HCT116 (cell line): Measurements from ENCODE around the gene R3HDM4. TPM values are rescaled to one million over a fixed set of nuclear protein-coding genes. Genes with fewer than 3 reads are reported as not detected.

Experiments used
- ATAC-seq: fragments of 200-7000 bp; cut with Tn5 transposase; 2 replicates; pipeline ENCODE4 v1.9.1; 2020; ENCODE audit warnings: mild to moderate bottlenecking, moderate library complexity
- BruUV-seq: library from RNA; stranded (reverse); fragments of 400-500 nt; replicated peaks from 2 replicates; lab custom pipeline; 2021; lab: Mats Ljungman, UMichigan
- CTCF ChIA-PET: fragments of 300-600 bp; sonication (Branson Sonifier 250); formaldehyde crosslinking; loops from one replicate; lab custom pipeline; 2021; ENCODE audit warnings: antibody characterized with exemption; lab: Charles Lee
- POLR2A ChIA-PET: fragments of 300-600, 350-600 bp; sonication (Branson Sonifier 250); formaldehyde crosslinking; loops from one replicate; lab custom pipeline; 2021; ENCODE audit warnings: antibody characterized with exemption; lab: Charles Lee
- RAD21 ChIA-PET, 2 experiments: fragments of 300-600 bp; sonication (Branson Sonifier 250); formaldehyde crosslinking; loops; one replicate each; lab custom pipeline; 2023; ENCODE audit warnings: low total read pairs in 2 of 2; ENCODE audit not compliant: uncharacterized antibody in 2 of 2, unreplicated experiment in 2 of 2, low non-redundant PET in 1 of 2; lab: Charles Lee
- DNase-seq: peaks from one replicate; pipeline ENCODE4 v3.0.0-alpha.2; 2010; ENCODE audit warnings: low read depth, low spot score
- H2AFZ ChIP-seq: fragments of 200-600 bp; shearing (Covaris generic), sonication (generic); 2 replicates; pipeline ENCODE4 v1.6.1; 2017; ENCODE audit warnings: low read depth, mixed run types, mixed read lengths, antibody characterized with exemption, low read length; ENCODE audit not compliant: poor library complexity, severe bottlenecking
- H3K27ac ChIP-seq: 2 replicates; pipeline ENCODE4 v1.5.1; 2012; ENCODE audit warnings: low read depth, low read length
- H3K27me3 ChIP-seq: fragments of 200-600 bp; sonication (generic); 2 replicates; pipeline ENCODE4 v1.6.1; 2016; ENCODE audit warnings: mixed run types, low read length, mixed read lengths; ENCODE audit not compliant: insufficient read depth
- H3K36me3 ChIP-seq, 2 experiments: fragments of 200-500 bp in 1 of 2; fragments of 200-600 bp in 1 of 2; sonication (Bioruptor generic) in 1 of 2; sonication (generic) in 1 of 2; 2 replicates each; pipeline versions ENCODE4 v1.5.1 to v1.6.1; 2014 to 2016; ENCODE audit warnings: low read length in 2 of 2, inconsistent platforms in 1 of 2, mixed read lengths in 1 of 2, mixed run types in 1 of 2; ENCODE audit not compliant: insufficient read depth in 2 of 2, control insufficient read depth in 1 of 2
- H3K4me1 ChIP-seq, 2 experiments: fragments of 200-600 bp in 1 of 2; sonication (generic) in 1 of 2; 2 replicates each; pipeline versions ENCODE4 v1.5.1 to v1.6.1; 2012 to 2017; ENCODE audit warnings: low read length in 2 of 2, inconsistent platforms in 1 of 2, mild to moderate bottlenecking in 1 of 2, mixed read lengths in 1 of 2, mixed run types in 1 of 2, moderate library complexity in 1 of 2; ENCODE audit not compliant: insufficient read depth in 2 of 2, control insufficient read depth in 1 of 2
- H3K4me2 ChIP-seq: fragments of 200-600 bp; sonication (generic); 2 replicates; pipeline ENCODE4 v1.6.1; 2017; ENCODE audit warnings: mixed run types, low read length, mixed read lengths
- H3K4me3 ChIP-seq, 2 experiments: fragments of 200-600 bp in 1 of 2; sonication (generic) in 1 of 2; replicated peaks in 1 of 2; 2 replicates each; pipeline ENCODE4 v1.5.1; 2011 to 2016; ENCODE audit warnings: low read length in 2 of 2, control low read depth in 1 of 2, low read depth in 1 of 2, mild to moderate bottlenecking in 1 of 2, mixed read lengths in 1 of 2, mixed run types in 1 of 2
- H3K79me2 ChIP-seq: fragments of 200-600 bp; sonication (generic); 2 replicates; pipeline ENCODE4 v1.6.1; 2017; ENCODE audit warnings: mild to moderate bottlenecking, mixed run types, low read length, moderate library complexity, mixed read lengths; ENCODE audit not compliant: insufficient read depth
- H3K9ac ChIP-seq: fragments of 200-600 bp; sonication (generic); 2 replicates; pipeline ENCODE4 v1.6.1; 2016; ENCODE audit warnings: low read length, mixed read lengths
- H3K9me2 ChIP-seq: fragments of 200-600 bp; sonication (generic), shearing (Covaris generic); 2 replicates; pipeline ENCODE4 v1.6.1; 2017; ENCODE audit warnings: mixed run types, mild to moderate bottlenecking, moderate library complexity; ENCODE audit not compliant: insufficient read depth
- H3K9me3 ChIP-seq, 2 experiments: fragments of 200-500 bp in 1 of 2; fragments of 200-600 bp in 1 of 2; sonication (Bioruptor generic) in 1 of 2; sonication (generic) in 1 of 2; 2 replicates each; pipeline ENCODE4 v1.6.1; 2014 to 2017; ENCODE audit warnings: low read length in 2 of 2, mixed read lengths in 2 of 2, inconsistent platforms in 1 of 2, low read depth in 1 of 2, mild to moderate bottlenecking in 1 of 2, mixed run types in 1 of 2, moderate library complexity in 1 of 2; ENCODE audit not compliant: control insufficient read depth in 1 of 2, insufficient read depth in 1 of 2
- H4K20me1 ChIP-seq: fragments of 200-600 bp; sonication (generic), shearing (Covaris generic); 2 replicates; pipeline ENCODE4 v1.6.1; 2017; ENCODE audit warnings: mixed run types, mild to moderate bottlenecking, moderate library complexity; ENCODE audit not compliant: insufficient read depth
- CBX3 ChIP-seq: IDR thresholded peaks from 2 replicates; pipeline ENCODE4 v1.6.1; 2012; ENCODE audit warnings: low read depth
- CEBPB ChIP-seq: IDR thresholded peaks from 2 replicates; pipeline ENCODE4 v1.6.1; 2012; ENCODE audit warnings: low read depth
- EGR1 ChIP-seq: IDR thresholded peaks from 2 replicates; pipeline ENCODE4 v1.6.1; 2012; ENCODE audit warnings: low read depth
- EZH2 ChIP-seq: fragments of 200-600 bp; sonication (generic); IDR thresholded peaks from 2 replicates; pipeline ENCODE4 v1.6.1; 2017; ENCODE audit warnings: antibody characterized with exemption, mixed run types
- POLR2A ChIP-seq: IDR thresholded peaks from 2 replicates; pipeline ENCODE4 v1.7.0; 2011; ENCODE audit warnings: borderline replicate concordance; ENCODE audit not compliant: insufficient read depth, insufficient read length; ENCODE audit errors: extremely low read depth
- RAD21 ChIP-seq: IDR thresholded peaks from 2 replicates; pipeline ENCODE4 v1.6.1; 2012; ENCODE audit warnings: low read depth, mild to moderate bottlenecking
- SIN3A ChIP-seq: IDR thresholded peaks from 2 replicates; pipeline ENCODE4 v1.6.1; 2012; ENCODE audit warnings: low read depth
- SP1 ChIP-seq: IDR thresholded peaks from 2 replicates; pipeline ENCODE4 v1.6.1; 2012; ENCODE audit warnings: low read depth
- SRF ChIP-seq: IDR thresholded peaks from 2 replicates; pipeline ENCODE4 v1.6.1; 2012; ENCODE audit warnings: low read depth
- TCF7L2 ChIP-seq: IDR thresholded peaks from 2 replicates; pipeline ENCODE4 v1.7.0; 2011; ENCODE audit warnings: borderline replicate concordance, inconsistent platforms; ENCODE audit not compliant: insufficient read depth, insufficient read length; ENCODE audit errors: extremely low read depth
- ZFX ChIP-seq: fragments of 450-650 bp; IDR thresholded peaks from 2 replicates; pipeline ENCODE4 v1.6.1; 2017
- intact Hi-C: fragments of 100-400 bp; cut with micrococcal nuclease; formaldehyde crosslinking; loops from 2 replicates; pipeline ENCODE4 v1.10.0; 2022
- total RNA-seq: library from RNA; stranded (reverse); gene quantifications from one replicate; pipeline ENCODE4 v1.2.1, GENCODE V29; 2021; ENCODE audit not compliant: unreplicated experiment
- TF ChIP-seq, protein P1 (sequence below): IDR thresholded peaks from 2 replicates; pipeline ENCODE4 v1.6.1; 2012
- TF ChIP-seq, protein P2 (sequence below): IDR thresholded peaks from 2 replicates; pipeline ENCODE4 v1.6.1; 2012; ENCODE audit warnings: low read depth
- TF ChIP-seq, protein P3 (sequence below): IDR thresholded peaks from 2 replicates; pipeline ENCODE4 v1.6.1; 2012

The R3HDM4 gene
- total RNA-seq, 1 experiment from 2014 or later, result 92.3 TPM

DNA sequence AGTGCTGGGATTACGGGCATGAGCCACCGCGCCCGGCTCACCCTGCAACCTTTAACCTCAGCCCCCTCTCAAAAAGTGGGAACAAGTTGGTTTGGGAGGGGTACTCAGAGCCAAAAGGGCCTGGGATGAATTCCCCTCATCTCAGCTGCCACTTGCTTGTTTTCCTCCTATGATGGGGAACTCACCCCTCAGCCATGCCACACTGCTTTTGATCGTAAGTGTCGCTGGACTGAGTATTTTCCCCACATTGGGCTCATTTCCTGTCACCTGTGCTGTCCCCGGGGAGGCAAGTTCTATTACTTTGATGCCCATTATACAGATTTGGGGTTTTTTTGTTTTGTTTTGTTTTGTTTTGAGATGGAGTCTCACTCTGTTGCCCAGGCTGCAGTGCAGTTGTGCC, 6.5 kb downstream of the R3HDM4 start:
- BruUV-seq, result no TSS peak
- Histone ChIP-seq H3K4me3 (no peak overlapping the region), H3K9me3 (no peaks in the 10 kb centered on the region), H3K4me1 (peaks cover 22 to 34% of the 10 kb centered on the region in 2 experiments), H3K36me3 (no peaks in the 10 kb centered on the region; a peak in 1 of 4 replicates), H3K27ac (no peak overlapping the region), H2AFZ (no peak overlapping the region), H3K27me3 (no peaks in the 10 kb centered on the region), H4K20me1 (peaks cover 4% of the 10 kb centered on the region; the same call in 1 of the 2 replicates), H3K79me2 (peaks cover 67% of the 10 kb centered on the region), H3K4me2 (no peak overlapping the region), H3K9ac (no peak overlapping the region), H3K9me2 (no peaks in the 10 kb centered on the region)
- ChIA-PET POLR2A (interaction anchor here (0.7 kb wide), 1 partner anchor 63 kb away, joined by 3 read pairs; no protein-coding TSS in a partner anchor), CTCF (no interaction called here), RAD21 (no interaction called here)
- intact Hi-C loops, result no loop called here
- TF ChIP-seq TCF7L2, result no peak
- TF ChIP-seq SRF, result no peak
- TF ChIP-seq EZH2, result no peak
- TF ChIP-seq, protein P1, sequence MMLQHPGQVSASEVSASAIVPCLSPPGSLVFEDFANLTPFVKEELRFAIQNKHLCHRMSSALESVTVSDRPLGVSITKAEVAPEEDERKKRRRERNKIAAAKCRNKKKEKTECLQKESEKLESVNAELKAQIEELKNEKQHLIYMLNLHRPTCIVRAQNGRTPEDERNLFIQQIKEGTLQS, result no peak
- no peak for TF ChIP-seq CEBPB
- TF ChIP-seq CBX3, result no peak
- TF ChIP-seq, protein P2, sequence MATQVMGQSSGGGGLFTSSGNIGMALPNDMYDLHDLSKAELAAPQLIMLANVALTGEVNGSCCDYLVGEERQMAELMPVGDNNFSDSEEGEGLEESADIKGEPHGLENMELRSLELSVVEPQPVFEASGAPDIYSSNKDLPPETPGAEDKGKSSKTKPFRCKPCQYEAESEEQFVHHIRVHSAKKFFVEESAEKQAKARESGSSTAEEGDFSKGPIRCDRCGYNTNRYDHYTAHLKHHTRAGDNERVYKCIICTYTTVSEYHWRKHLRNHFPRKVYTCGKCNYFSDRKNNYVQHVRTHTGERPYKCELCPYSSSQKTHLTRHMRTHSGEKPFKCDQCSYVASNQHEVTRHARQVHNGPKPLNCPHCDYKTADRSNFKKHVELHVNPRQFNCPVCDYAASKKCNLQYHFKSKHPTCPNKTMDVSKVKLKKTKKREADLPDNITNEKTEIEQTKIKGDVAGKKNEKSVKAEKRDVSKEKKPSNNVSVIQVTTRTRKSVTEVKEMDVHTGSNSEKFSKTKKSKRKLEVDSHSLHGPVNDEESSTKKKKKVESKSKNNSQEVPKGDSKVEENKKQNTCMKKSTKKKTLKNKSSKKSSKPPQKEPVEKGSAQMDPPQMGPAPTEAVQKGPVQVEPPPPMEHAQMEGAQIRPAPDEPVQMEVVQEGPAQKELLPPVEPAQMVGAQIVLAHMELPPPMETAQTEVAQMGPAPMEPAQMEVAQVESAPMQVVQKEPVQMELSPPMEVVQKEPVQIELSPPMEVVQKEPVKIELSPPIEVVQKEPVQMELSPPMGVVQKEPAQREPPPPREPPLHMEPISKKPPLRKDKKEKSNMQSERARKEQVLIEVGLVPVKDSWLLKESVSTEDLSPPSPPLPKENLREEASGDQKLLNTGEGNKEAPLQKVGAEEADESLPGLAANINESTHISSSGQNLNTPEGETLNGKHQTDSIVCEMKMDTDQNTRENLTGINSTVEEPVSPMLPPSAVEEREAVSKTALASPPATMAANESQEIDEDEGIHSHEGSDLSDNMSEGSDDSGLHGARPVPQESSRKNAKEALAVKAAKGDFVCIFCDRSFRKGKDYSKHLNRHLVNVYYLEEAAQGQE, result no peak
- no peak for TF ChIP-seq RAD21
- TF ChIP-seq EGR1, result no peak
- TF ChIP-seq, protein P3, sequence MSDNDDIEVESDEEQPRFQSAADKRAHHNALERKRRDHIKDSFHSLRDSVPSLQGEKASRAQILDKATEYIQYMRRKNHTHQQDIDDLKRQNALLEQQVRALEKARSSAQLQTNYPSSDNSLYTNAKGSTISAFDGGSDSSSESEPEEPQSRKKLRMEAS, result no peak
- no peak for TF ChIP-seq SIN3A
- TF ChIP-seq POLR2A, result no peak
- no peak for TF ChIP-seq SP1
- no peak for TF ChIP-seq ZFX
- no peak for DNase-seq
- no peak for ATAC-seq
